GM08714 (cell line): Measurements from ENCODE around the gene ANO1.
A peak's percentile ranks its signal among the peaks of the same experiment; 100 is the strongest.
"Not testable (repeated sequence)": the region's sequence is repeated elsewhere in the genome, so short reads cannot be mapped to it uniquely, and the experiment has no call there.

ENCODE experiments used
- H3K4me3 ChIP-seq: fragments of 200-500 bp; sonication (Bioruptor generic); 2 replicates; pipeline ENCODE4 v1.5.1; 2014; ENCODE audit warnings: mild to moderate bottlenecking, low read length, inconsistent platforms
- ZNF274 ChIP-seq: IDR thresholded peaks from 2 replicates; pipeline ENCODE4 v1.6.1; 2012; ENCODE audit warnings: mild to moderate bottlenecking, low read depth, low read length

Gene ANO1

GRCh38 chr11:70189622-70190021 is 111.5 kb downstream of the ANO1 start:
- no peak for TF ChIP-seq ZNF274
- no peak overlapping the region for H3K4me3 ChIP-seq

DNA sequence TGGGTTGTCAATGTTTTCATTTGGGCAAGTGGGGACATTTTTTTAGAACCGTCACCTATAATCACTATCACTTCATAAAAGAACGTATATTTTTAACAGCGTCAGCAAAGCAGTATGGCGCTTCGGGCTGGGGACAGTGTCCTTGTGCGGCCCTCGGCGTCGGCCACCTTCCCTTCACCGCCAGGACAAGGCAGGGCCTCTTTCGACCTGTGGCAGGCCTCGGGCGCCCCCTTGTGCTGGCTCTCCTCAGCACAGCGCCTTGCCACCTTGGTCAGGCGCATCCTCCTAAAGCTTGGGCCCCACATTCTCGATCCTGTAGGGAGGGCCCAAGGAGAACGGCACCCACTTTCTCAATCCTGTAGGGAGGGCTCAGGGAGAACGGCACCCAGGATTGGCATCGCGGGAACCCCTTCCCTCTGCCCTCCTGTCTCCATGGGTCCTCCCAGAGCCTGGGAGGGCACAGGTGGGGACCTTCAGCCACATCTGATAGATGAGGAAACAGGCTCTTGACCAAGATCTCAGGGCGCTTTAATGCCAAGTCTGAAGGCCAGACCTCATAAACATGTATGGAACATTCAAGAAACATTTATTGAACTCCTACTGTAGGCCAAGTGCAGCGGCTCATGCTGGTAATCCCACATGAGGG is 113.5 kb downstream of the ANO1 start:
- H3K4me3 ChIP-seq: no peak overlapping the region
- no peak for TF ChIP-seq ZNF274

- no peak for TF ChIP-seq ZNF274
- H3K4me3 ChIP-seq: no peak overlapping the region
These were observed 114.7 kb downstream of the ANO1 start for GRCh38 chr11:70192666-70193410.

GRCh38 chr11:70193411-70194292 is 115.5 kb downstream of the ANO1 start:
- no peak overlapping the region for H3K4me3 ChIP-seq
- TF ChIP-seq ZNF274: no peak

- TF ChIP-seq ZNF274: no peak
- H3K4me3 ChIP-seq: no peak overlapping the region
These were observed 117.0 kb downstream of the ANO1 start for GRCh38 chr11:70194792-70195791.

- TF ChIP-seq ZNF274: no peak
- no peak overlapping the region for H3K4me3 ChIP-seq
These were observed 122.2 kb downstream of the ANO1 start for GRCh38 chr11:70200212-70200844.

GRCh38 chr11:70201047-70201446 is 122.9 kb downstream of the ANO1 start:
- H3K4me3 ChIP-seq: not testable (repeated sequence)

DNA sequence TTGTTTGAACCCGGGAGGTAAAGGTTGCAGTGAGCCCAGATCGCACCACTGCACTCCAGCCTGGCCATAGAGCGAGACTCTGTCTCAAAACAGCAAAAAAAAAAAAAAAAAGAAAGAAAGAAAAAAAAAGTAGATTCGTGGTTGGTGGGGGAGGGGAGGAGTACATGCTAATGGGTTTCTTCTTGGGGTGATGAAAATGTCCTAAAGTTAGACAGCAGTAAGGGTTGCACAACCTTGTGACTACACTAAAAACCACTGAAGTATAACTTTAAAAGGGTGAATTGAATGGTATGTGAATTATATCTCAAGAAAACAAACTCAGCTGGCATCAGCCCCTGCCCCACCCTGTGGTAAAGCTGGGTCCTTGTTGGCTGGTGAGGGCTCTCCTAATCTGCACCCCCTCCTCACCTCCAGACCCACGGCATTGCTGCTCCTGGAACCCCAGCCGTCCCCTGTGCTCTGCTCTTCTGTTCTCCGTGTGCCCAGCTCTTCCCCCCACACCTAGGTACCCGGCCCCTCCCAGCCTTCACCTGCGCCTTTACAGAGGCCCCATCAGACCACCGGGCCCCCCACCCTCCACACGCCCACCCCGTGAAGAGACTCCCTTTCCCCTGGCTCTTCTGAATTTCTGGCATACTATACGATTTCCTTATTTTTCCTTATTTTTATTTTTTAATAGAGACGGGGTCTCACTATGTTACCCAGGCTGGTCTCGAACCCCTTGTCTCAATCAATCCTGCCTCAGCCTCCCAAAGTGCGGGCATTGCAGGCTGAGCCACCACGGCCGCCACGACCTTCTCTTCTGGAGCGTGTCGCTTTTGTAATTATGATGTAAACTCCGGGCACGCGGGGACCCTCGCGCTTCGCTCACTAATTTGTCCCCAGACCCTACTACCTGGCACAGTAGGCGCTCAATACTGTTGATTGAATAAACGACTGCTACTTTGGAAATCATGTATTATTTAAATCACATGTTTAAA is 124.1 kb downstream of the ANO1 start:
- TF ChIP-seq ZNF274: no peak
- H3K4me3 ChIP-seq: no peak overlapping the region; the same call in 1 of the 2 replicates

DNA sequence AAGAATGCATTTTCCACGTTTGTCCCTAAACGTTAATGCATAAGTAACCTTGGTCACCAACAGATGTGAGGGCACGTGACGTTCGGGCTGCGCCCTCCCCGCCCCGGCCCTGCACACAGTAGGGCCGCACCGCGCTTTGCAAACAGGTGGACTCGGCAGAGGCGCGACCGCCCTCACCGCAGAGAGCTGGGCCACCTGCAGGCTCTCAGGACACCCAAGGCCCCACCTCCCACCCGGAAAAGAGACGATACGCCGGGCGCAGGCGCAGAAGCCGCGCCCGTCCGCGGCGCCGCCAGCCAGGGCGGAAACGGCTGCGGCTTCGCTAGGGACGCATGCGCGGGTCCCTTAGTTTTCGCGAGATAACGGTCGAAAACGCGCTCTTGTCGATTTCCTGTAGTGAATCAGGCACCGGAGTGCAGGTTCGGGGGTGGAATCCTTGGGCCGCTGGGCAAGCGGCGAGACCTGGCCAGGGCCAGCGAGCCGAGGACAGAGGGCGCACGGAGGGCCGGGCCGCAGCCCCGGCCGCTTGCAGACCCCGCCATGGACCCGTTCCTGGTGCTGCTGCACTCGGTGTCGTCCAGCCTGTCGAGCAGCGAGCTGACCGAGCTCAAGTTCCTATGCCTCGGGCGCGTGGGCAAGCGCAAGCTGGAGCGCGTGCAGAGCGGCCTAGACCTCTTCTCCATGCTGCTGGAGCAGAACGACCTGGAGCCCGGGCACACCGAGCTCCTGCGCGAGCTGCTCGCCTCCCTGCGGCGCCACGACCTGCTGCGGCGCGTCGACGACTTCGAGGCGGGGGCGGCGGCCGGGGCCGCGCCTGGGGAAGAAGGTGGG is 125.0 kb downstream of the ANO1 start, which contains the start of gene FADD:
Gene FADD (plus strand): TSS at position 377 of the 831 bp plus-strand sequence. CDS start 164 bp downstream, at position 541.
- peak within 1 kb of the TSS; percentile 93 for H3K4me3 ChIP-seq
- TF ChIP-seq ZNF274: no peak

- no peak for TF ChIP-seq ZNF274
These were observed 125.8 kb downstream of the ANO1 start for GRCh38 chr11:70203751-70204465.

GRCh38 chr11:70204466-70204799 is 126.3 kb downstream of the ANO1 start:
- peak overlapping the region; percentile 93 for H3K4me3 ChIP-seq

More at GRCh38 chr11:70203751-70204465, 125.8 kb downstream of the ANO1 start:
- peak overlapping the region; percentile 93 for H3K4me3 ChIP-seq

More at GRCh38 chr11:70204466-70204799, 126.3 kb downstream of the ANO1 start:
- no peak for TF ChIP-seq ZNF274
